HCT116 (cell line): Measurements from ENCODE around the gene PRKAA2.

Experiments
- CEBPB ChIP-seq: IDR thresholded peaks from 2 replicates; pipeline ENCODE4 v1.6.1; 2012; ENCODE audit warnings: low read depth
- EGR1 ChIP-seq: IDR thresholded peaks from 2 replicates; pipeline ENCODE4 v1.6.1; 2012; ENCODE audit warnings: low read depth
- EZH2phosphoT487 ChIP-seq: fragments of 200-600 bp; IDR thresholded peaks from 2 replicates; pipeline ENCODE4 v1.6.1; 2018; ENCODE audit warnings: antibody characterized with exemption, borderline replicate concordance
- POLR2A ChIP-seq: IDR thresholded peaks from 2 replicates; pipeline ENCODE4 v1.7.0; 2011; ENCODE audit warnings: borderline replicate concordance; ENCODE audit not compliant: insufficient read depth, insufficient read length; ENCODE audit errors: extremely low read depth
- ZNF274 ChIP-seq: fragments of 200-500 bp; sonication (Bioruptor generic); IDR thresholded peaks from 2 replicates; pipeline ENCODE4 v1.6.1; 2014; ENCODE audit warnings: mild to moderate bottlenecking, low read depth, low read length, inconsistent platforms
- TF ChIP-seq, protein P1 (sequence below), 3 experiments: fragments of 200-600 bp in 1 of 3; sonication (generic) in 1 of 3; IDR thresholded peaks in 2 of 3; conservative IDR thresholded peaks in 1 of 3; 2 replicates each; pipeline ENCODE4 v1.5.1; 2012 to 2017; ENCODE audit warnings: low read depth in 2 of 3, low read length in 2 of 3, antibody characterized with exemption in 1 of 3, borderline replicate concordance in 1 of 3, control low read depth in 1 of 3, mild to moderate bottlenecking in 1 of 3, mixed read lengths in 1 of 3, mixed run types in 1 of 3, moderate library complexity in 1 of 3; ENCODE audit not compliant: insufficient read depth in 1 of 3
- TF ChIP-seq, protein P2 (sequence below): IDR thresholded peaks from 2 replicates; pipeline ENCODE4 v1.6.1; 2012

DNA sequence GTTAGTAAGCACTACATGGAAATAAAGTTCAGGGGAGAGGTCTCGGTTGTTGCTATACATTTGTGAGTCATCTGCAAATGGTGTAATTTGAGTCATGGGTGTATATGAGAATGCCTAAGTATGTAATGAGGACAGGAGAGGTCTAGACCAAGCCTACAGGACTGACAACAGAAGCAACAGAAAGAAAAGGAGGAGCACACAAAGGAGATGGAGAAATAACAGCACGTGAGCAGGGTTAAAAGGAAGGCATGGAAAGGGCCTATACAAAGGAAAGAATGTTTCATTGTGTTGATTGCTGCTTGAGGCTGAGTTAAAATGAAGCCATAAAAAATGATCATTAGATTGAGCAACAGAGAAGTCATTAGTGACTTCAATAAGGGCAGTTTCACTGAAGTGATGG, 28.0 kb upstream of the PRKAA2 start:
- TF ChIP-seq, protein P1, sequence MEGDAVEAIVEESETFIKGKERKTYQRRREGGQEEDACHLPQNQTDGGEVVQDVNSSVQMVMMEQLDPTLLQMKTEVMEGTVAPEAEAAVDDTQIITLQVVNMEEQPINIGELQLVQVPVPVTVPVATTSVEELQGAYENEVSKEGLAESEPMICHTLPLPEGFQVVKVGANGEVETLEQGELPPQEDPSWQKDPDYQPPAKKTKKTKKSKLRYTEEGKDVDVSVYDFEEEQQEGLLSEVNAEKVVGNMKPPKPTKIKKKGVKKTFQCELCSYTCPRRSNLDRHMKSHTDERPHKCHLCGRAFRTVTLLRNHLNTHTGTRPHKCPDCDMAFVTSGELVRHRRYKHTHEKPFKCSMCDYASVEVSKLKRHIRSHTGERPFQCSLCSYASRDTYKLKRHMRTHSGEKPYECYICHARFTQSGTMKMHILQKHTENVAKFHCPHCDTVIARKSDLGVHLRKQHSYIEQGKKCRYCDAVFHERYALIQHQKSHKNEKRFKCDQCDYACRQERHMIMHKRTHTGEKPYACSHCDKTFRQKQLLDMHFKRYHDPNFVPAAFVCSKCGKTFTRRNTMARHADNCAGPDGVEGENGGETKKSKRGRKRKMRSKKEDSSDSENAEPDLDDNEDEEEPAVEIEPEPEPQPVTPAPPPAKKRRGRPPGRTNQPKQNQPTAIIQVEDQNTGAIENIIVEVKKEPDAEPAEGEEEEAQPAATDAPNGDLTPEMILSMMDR (IDR thresholded peaks at IDR 0.05 in 2 of 3, conservative IDR thresholded peaks at IDR 0.05 in 1 of 3; ENCODE audit: borderline replicate concordance in 1 of 3, insufficient read depth in 1 of 3, low read depth in 2 of 3, low read length in 2 of 3): no peak
- TF ChIP-seq POLR2A (no peak), ZNF274 (no peak), EGR1 (no peak), EZH2phosphoT487 (no peak), CEBPB (no peak)
- TF ChIP-seq, protein P2, sequence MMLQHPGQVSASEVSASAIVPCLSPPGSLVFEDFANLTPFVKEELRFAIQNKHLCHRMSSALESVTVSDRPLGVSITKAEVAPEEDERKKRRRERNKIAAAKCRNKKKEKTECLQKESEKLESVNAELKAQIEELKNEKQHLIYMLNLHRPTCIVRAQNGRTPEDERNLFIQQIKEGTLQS: no peak
